ENCODE data around the gene TXNDC15.

DNA sequence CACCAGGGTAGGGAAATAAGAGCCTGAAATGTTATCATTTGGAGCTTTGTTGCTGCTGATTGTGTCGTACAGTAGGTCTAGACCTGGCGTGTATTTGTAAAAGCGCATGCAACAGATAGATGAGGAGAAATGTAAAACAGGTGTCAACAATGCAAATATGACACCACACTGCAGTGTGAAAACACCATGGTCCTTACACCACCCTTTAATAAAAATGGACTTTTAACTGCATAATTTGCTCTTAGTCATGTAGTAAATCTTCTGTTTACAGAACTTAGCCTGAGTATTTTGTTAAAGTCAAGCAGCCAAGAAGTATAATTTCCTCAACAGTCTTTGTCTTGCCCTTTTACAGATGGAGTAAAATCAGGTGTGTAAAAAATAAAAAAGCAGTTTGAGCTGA is 44.7 kb downstream of the TXNDC15 start:
- TF ChIP-seq, protein P1, sequence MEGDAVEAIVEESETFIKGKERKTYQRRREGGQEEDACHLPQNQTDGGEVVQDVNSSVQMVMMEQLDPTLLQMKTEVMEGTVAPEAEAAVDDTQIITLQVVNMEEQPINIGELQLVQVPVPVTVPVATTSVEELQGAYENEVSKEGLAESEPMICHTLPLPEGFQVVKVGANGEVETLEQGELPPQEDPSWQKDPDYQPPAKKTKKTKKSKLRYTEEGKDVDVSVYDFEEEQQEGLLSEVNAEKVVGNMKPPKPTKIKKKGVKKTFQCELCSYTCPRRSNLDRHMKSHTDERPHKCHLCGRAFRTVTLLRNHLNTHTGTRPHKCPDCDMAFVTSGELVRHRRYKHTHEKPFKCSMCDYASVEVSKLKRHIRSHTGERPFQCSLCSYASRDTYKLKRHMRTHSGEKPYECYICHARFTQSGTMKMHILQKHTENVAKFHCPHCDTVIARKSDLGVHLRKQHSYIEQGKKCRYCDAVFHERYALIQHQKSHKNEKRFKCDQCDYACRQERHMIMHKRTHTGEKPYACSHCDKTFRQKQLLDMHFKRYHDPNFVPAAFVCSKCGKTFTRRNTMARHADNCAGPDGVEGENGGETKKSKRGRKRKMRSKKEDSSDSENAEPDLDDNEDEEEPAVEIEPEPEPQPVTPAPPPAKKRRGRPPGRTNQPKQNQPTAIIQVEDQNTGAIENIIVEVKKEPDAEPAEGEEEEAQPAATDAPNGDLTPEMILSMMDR (conservative IDR thresholded peaks at IDR 0.05 in 1 of 2, IDR thresholded peaks at IDR 0.05 in 1 of 2; ENCODE audit: low read depth in 1 of 2, low read length in 2 of 2), result no peak
- TF ChIP-seq EZH2 (IDR thresholded peaks at IDR 0.05; ENCODE audit: low read length, missing control alignments), result no peak
